Measurements from ENCODE around the gene ADCY5.
A peak's percentile ranks its signal among the peaks of the same experiment; 100 is the strongest.

Gene ADCY5

DNA sequence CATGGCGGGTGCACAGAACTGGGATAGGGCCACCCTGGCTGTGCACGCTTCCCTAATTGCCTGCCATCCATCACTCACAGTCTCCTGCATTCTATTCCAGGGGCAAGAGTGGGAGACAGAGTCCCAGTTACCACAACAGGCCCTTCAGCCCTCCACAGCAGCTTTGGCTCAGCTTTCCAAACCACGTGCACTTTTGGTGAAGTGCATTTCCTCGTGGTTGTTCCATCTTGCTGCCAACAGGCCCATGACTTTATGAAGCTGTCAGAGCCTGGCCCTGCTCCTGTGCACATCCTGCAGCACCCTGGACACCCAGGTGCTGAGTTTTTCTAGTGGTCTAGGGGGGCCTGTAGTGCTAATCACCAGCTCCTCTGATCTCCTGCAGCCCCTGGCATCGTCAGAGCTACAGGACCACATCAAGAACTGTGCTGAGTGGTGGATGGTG is 110.2 kb downstream of the ADCY5 start:
- Histone ChIP-seq H3K9ac (no peak overlapping the region), H4K20me1 (peaks cover 0 to 6% (median 0%) of the 10 kb centered on the region in 11 experiments; a peak in 3 of 22 replicates), H3K36me3 (no peaks in the 10 kb centered on the region), H3K27ac (no peak overlapping the region), H3K4me1 (peaks cover 7 to 70% (median 60%) of the 10 kb centered on the region in 10 experiments), H3K27me3 (peaks cover 0 to 5% (median 0%) of the 10 kb centered on the region in 11 experiments; a peak in 2 of 22 replicates), H3K4me2 (peak overlapping the region in 9 of 11 experiments; percentile 15 to 89 (median 73); a peak in 17 of 22 replicates), H3K9me3 (replicated peaks in 1 of 11) (no peaks in the 10 kb centered on the region), H3K4me3 (no peak overlapping the region)
- no peak for TF ChIP-seq Cebpa-rat (IDR thresholded peaks at IDR 0.05)

DNA sequence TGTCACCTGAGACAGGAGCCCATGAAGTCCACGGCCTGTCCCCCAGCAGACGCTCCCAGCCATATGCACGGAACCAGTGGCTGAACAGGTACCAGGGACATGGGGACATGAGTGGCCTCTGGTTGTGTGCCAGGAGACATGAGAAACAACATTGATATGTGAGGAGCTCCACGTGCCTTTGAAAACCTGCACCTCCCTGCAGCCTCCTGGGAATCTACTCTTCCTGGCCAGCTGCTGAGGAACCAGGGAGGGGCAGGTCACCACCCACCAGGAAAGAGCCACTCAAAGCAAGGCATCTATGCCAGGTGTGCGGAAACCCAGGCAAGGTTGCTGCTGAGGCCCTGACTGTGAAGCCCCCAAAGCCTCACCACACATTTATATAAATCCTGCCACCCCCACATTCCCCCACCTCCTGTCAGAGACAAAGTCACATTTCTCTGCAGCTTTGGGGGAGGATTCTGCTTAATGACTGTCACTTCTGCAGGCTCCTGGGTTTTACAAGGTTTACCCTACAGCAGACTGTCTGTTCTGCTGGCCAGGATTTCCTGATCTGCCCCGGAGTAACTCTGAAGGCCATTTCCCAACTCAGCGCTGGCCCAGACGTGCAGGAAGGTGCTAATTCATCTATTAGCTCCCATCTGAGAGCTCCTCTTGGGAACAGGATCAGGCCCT is 110.8 kb downstream of the ADCY5 start:
- Histone ChIP-seq H3K4me2 (peak overlapping the region in 9 of 11 experiments; percentile 15 to 89 (median 73); a peak in 17 of 22 replicates), H3K4me3 (no peak overlapping the region), H3K4me1 (peaks cover 7 to 71% (median 61%) of the 10 kb centered on the region in 10 experiments), H3K9me3 (replicated peaks in 1 of 11) (0 out of 22 replicates have a peak, but pooled peaks cover 0 to 2% (median 0%) of the 10 kb centered on the region in 11 experiments), H4K20me1 (peaks cover 0 to 6% (median 0%) of the 10 kb centered on the region in 11 experiments; a peak in 3 of 22 replicates), H3K27me3 (peaks cover 0 to 5% (median 0%) of the 10 kb centered on the region in 11 experiments; a peak in 2 of 22 replicates), H3K9ac (no peak overlapping the region), H3K27ac (no peak overlapping the region), H3K36me3 (no peaks in the 10 kb centered on the region)
- TF ChIP-seq Cebpa-rat (IDR thresholded peaks at IDR 0.05), result no peak

DNA sequence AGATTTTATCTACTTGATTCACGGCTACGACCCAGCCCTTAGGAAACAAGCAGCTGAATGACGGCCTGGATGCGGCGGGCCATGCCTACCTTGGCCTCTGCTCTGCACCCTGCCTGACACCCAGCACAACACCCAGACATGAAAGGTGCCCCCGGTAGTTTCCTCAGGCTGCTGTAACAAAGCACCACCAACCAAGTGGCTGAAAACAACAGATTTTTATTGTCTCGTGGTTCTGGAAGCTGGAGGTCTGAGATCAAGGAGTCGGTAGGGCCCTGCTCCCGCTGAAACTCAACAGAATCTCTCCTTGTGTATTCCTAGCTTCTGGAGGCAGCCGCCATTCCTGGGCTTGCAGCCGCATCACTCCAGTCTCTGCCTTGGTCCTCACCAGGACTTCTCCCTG is 111.7 kb downstream of the ADCY5 start:
- peaks cover 7 to 76% (median 64%) of the 10 kb centered on the region in 10 experiments for H3K4me1 ChIP-seq
- H3K4me2 ChIP-seq, result peak overlapping the region in 7 of 11 experiments; percentile 51 to 89 (median 74); a peak in 13 of 22 replicates
- H3K36me3 ChIP-seq, result no peaks in the 10 kb centered on the region
- no peak overlapping the region for H3K27ac ChIP-seq
- no peak overlapping the region for H3K4me3 ChIP-seq
- peaks cover 0 to 5% (median 0%) of the 10 kb centered on the region in 11 experiments; a peak in 2 of 22 replicates for H3K27me3 ChIP-seq
- no peak for TF ChIP-seq Cebpa-rat (IDR thresholded peaks at IDR 0.05)
- H4K20me1 ChIP-seq, result peaks cover 0 to 6% (median 0%) of the 10 kb centered on the region in 11 experiments; a peak in 3 of 22 replicates
- H3K9me3 ChIP-seq (replicated peaks in 1 of 11), result 0 out of 22 replicates have a peak, but pooled peaks cover 0 to 6% (median 0%) of the 10 kb centered on the region in 11 experiments
- H3K9ac ChIP-seq, result no peak overlapping the region

DNA sequence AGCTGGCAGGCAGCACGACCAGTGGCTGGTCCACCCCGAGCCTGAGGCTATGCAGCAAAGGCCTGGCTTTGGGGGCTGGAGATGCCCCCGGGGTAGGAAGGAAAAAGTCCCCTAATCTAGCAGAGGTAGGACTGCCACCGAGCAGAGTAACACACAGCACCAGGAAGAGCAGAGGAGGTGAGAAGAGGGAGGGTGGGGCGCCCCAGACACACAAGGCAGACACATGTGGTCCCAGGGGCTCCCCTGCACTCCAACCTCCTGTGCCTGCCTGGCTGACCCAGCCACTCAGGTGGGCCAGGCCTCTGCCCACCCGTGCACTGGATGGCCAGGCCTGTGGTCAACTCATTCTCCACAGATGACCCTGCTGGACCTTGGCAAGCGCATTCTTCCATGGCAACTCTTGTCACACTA is 112.4 kb downstream of the ADCY5 start:
- Histone ChIP-seq H3K36me3 (no peaks in the 10 kb centered on the region), H3K4me2 (peak overlapping the region in 8 of 11 experiments; percentile 71 to 89 (median 74); a peak in 14 of 22 replicates), H3K9ac (no peak overlapping the region), H3K27ac (no peak overlapping the region), H3K4me1 (peaks cover 7 to 84% (median 70%) of the 10 kb centered on the region in 10 experiments), H3K9me3 (replicated peaks in 1 of 11) (0 out of 22 replicates have a peak, but pooled peaks cover 0 to 6% (median 0%) of the 10 kb centered on the region in 11 experiments), H4K20me1 (peaks cover 0 to 6% (median 0%) of the 10 kb centered on the region in 11 experiments; a peak in 3 of 22 replicates), H3K27me3 (peaks cover 0 to 5% (median 0%) of the 10 kb centered on the region in 11 experiments; a peak in 2 of 22 replicates), H3K4me3 (no peak overlapping the region)
- TF ChIP-seq Cebpa-rat (IDR thresholded peaks at IDR 0.05), result no peak

DNA sequence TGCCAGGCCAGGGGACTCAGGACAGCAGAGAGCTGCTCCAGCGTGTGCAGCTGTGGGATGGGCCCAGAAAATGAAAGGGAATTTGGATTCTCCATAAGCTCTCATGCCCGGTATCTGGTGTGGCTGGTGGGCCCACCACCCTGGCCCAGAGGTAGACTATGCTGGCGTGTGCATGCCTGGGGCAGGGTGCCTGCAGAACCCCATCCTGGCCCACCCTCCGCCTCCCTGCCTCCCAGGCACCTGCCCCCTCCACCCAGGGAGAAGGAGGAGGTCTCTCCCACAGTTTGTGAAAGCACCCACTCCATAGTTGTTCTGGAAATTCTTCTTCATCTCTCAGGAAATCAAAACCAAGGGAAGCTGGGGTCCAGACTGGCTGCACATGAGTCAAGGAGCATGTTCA is 112.9 kb downstream of the ADCY5 start:
- Histone ChIP-seq H3K4me3 (no peak overlapping the region), H3K36me3 (no peaks in the 10 kb centered on the region), H3K9me3 (replicated peaks in 1 of 11) (0 out of 22 replicates have a peak, but pooled peaks cover 0 to 6% (median 0%) of the 10 kb centered on the region in 11 experiments), H3K9ac (no peak overlapping the region), H3K4me1 (peaks cover 10 to 88% (median 74%) of the 10 kb centered on the region in 10 experiments), H3K27me3 (peaks cover 0 to 5% (median 0%) of the 10 kb centered on the region in 11 experiments; a peak in 2 of 22 replicates), H3K4me2 (peak overlapping the region in 9 of 11 experiments; percentile 58 to 89 (median 74); a peak in 16 of 22 replicates), H3K27ac (no peak overlapping the region), H4K20me1 (peaks cover 0 to 6% (median 0%) of the 10 kb centered on the region in 11 experiments; a peak in 3 of 22 replicates)
- TF ChIP-seq Cebpa-rat (IDR thresholded peaks at IDR 0.05), result no peak

DNA sequence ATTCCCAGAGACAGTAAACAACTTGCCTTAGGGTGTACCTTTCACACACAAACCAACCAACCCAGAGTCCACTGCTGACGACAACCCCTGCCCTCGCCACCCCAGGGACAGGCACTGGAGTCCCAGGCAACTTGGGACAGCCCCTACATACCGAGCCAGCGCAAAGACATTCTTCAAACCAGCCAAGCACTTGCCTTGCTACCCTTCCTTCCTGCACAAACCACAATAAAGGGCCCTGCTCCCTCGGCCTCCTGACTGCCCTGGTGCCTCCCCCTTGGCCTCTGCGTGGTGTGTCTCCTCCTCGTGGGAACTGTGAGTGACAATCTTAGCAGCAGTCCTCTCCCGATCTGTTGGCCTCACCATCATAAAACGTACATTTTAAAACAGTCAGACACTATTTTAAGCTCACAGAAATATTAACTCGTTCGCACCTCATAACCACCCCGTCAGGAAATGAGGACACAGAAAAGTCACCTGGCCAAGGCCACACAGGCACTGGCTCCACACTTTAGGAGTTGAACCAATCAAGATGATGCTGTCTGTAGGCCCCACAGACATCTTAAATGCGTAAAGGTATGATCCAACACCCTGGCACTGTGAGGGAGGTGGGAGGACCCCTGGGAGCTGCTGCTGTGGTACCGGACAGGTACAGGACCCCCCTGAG is 113.8 kb downstream of the ADCY5 start:
- Histone ChIP-seq H3K27me3 (peaks cover 0 to 5% (median 0%) of the 10 kb centered on the region in 11 experiments; a peak in 2 of 22 replicates), H3K9ac (peak overlapping the region in 1 of 11 experiments; percentile 37; a peak in 1 of 22 replicates), H3K4me1 (peaks cover 18 to 97% (median 83%) of the 10 kb centered on the region in 10 experiments), H3K27ac (no peak overlapping the region), H3K36me3 (no peaks in the 10 kb centered on the region), H3K4me3 (no peak overlapping the region), H3K4me2 (peak overlapping the region; percentile 24 to 89 (median 73)), H3K9me3 (replicated peaks in 1 of 11) (0 out of 22 replicates have a peak, but pooled peaks cover 0 to 6% (median 0%) of the 10 kb centered on the region in 11 experiments), H4K20me1 (peaks cover 0 to 9% (median 0%) of the 10 kb centered on the region in 11 experiments; a peak in 5 of 22 replicates)
- no peak for TF ChIP-seq Cebpa-rat (IDR thresholded peaks at IDR 0.05)

DNA sequence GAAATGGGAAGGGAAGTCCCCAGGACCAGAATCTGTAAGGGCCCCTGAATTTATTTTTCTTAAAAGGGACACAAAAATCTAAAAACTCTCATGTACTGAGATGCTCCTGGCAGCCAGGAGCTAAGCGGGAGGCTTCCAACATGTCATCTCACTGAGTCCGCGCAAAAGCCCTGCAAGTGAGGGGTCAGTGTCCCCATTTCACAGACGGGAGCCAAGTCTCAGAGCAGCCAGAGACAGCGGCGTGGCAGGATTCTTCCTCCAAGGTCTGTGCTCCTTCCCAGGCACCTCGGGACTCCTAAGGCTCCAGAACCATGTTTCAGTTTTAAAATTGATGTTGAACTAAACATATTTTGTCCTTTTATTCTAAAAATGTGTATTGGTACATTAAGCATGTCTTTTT is 114.8 kb downstream of the ADCY5 start:
- H3K27ac ChIP-seq, result no peak overlapping the region

DNA sequence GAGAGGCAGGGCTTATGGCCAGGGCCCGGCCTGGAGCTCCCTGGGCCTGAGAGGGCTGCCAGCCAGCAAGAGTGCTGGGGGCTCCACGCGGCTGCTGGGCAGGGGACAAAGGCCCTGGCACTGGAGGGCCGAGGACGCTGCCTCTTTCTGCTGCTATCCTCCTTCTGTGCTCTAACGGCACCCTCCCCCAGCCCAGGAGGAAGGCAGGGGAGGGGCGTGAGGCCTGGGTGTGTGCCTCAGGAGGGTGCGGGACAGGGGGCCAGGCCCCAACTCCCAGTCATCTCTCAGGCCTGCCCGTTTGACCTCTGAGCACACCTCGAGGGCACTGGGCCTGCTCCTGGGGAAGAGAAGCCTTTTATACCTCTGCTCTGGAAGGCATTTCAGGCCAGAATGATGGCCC is 115.5 kb downstream of the ADCY5 start:
- no peaks in the 10 kb centered on the region for H3K36me3 ChIP-seq

More for the DNA sequence above, 114.8 kb downstream of the ADCY5 start:
- no peak overlapping the region for H3K4me3 ChIP-seq
- H3K4me2 ChIP-seq, result peak overlapping the region in 8 of 11 experiments; percentile 52 to 89 (median 74); a peak in 13 of 22 replicates
- H3K9ac ChIP-seq, result no peak overlapping the region
- H3K27me3 ChIP-seq, result peaks cover 0 to 5% (median 0%) of the 10 kb centered on the region in 11 experiments; a peak in 2 of 22 replicates
- TF ChIP-seq Cebpa-rat (IDR thresholded peaks at IDR 0.05), result no peak
- H3K36me3 ChIP-seq, result no peaks in the 10 kb centered on the region
- H3K9me3 ChIP-seq (replicated peaks in 1 of 11), result 0 out of 22 replicates have a peak, but pooled peaks cover 0 to 6% (median 0%) of the 10 kb centered on the region in 11 experiments
- peaks cover 0 to 18% (median 0%) of the 10 kb centered on the region in 11 experiments; a peak in 6 of 22 replicates for H4K20me1 ChIP-seq
- peaks cover 19 to 99% (median 90%) of the 10 kb centered on the region in 10 experiments for H3K4me1 ChIP-seq

More for the DNA sequence above, 115.5 kb downstream of the ADCY5 start:
- Histone ChIP-seq H3K4me2 (peak overlapping the region in 8 of 11 experiments; percentile 52 to 89 (median 74); a peak in 16 of 22 replicates), H3K4me3 (no peak overlapping the region), H3K27ac (no peak overlapping the region), H3K27me3 (peaks cover 0 to 9% (median 3%) of the 10 kb centered on the region in 11 experiments; a peak in 8 of 22 replicates), H3K9ac (peak overlapping the region in 2 of 11 experiments; percentile 6 to 14; a peak in 2 of 22 replicates), H3K4me1 (peaks cover 19 to 99% (median 90%) of the 10 kb centered on the region in 10 experiments), H4K20me1 (peaks cover 0 to 19% (median 0%) of the 10 kb centered on the region in 11 experiments; a peak in 7 of 22 replicates), H3K9me3 (replicated peaks in 1 of 11) (0 out of 22 replicates have a peak, but pooled peaks cover 0 to 6% (median 0%) of the 10 kb centered on the region in 11 experiments)
- TF ChIP-seq Cebpa-rat (IDR thresholded peaks at IDR 0.05), result no peak
